Heart left ventricle (tissue), 13 donors: Measurements from ENCODE around the gene DPEP1.

ENCODE experiments used
- POLR2A ChIP-seq, 2 donors: fragments of 450-650 bp; IDR thresholded peaks; one replicate each; pipeline ENCODE4 v1.6.1; 2017; ENCODE audit warnings: antibody characterized with exemption in 2 of 2, mild to moderate bottlenecking in 2 of 2, moderate library complexity in 2 of 2
- TF ChIP-seq, protein P1 (sequence below), 12 donors: fragments of 200-600 bp; sonication (generic) in 4 of 12; IDR thresholded peaks; one replicate each; pipeline versions ENCODE4 v1.5.0 to v1.8.0; 2018 to 2022; ENCODE audit warnings: antibody characterized with exemption in 12 of 12, mild to moderate bottlenecking in 5 of 12
- donor health status: ischemic (EF 13 %, LVEDD 7.1; RV severe dilation, severe dysfunction).
- donor health status: DM: no; HTN: yes; CAD: no.
- donor health status: DM: no; HTN: no; CAD: no.
- donor health status: ischemic (EF 25% LVEDD 6.9; RV normal size, moderate dysfunction).
- donor health status: ischemic (EF 25% LVEDD 5.7; RV mildly dilated, moderate dysfunction).
- donor health status: ischemic (EF 35%, LVEDD 5.7; RV mildly dilated, moderate dysfunction).
- donor health status: nonischemic (EF 11% LVEDD 7.7; RV severe dilation, severe dysfunction).
- donor health status: DM: yes; HTN: yes; CAD: no.
- donor health status: PGD.
- donor health status: ischemic (EF 29% LVEDD 5.4; RV normal size, mild dysfunction).
- donor health status: nonischemic (EF 23%, LVEDD 6.1; RV moderate dilation, normal function).

DNA sequence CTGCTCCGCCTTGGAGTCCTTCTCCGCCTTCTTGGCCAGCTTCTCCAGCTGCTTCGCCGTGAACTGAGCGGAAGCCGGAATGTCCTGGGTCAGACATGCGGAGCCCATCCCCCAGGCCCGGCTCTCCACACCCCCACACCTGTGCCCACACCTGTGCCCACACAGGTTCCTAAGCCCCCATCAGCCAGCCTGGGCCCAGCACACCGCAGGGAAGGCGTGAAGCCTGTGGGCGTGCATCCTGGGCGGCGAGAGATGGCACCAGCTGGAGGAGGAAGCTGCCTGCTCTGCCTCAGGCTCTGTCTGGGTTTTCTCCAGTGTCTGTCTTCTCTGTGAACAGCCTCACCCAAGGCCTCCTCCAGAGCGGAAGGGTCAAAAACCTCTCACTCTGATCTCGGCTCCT lies 38.1 kb downstream of the DPEP1 start:
- TF ChIP-seq, protein P1, sequence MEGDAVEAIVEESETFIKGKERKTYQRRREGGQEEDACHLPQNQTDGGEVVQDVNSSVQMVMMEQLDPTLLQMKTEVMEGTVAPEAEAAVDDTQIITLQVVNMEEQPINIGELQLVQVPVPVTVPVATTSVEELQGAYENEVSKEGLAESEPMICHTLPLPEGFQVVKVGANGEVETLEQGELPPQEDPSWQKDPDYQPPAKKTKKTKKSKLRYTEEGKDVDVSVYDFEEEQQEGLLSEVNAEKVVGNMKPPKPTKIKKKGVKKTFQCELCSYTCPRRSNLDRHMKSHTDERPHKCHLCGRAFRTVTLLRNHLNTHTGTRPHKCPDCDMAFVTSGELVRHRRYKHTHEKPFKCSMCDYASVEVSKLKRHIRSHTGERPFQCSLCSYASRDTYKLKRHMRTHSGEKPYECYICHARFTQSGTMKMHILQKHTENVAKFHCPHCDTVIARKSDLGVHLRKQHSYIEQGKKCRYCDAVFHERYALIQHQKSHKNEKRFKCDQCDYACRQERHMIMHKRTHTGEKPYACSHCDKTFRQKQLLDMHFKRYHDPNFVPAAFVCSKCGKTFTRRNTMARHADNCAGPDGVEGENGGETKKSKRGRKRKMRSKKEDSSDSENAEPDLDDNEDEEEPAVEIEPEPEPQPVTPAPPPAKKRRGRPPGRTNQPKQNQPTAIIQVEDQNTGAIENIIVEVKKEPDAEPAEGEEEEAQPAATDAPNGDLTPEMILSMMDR (IDR thresholded peaks at IDR 0.05): no peak
- no peak for TF ChIP-seq POLR2A (IDR thresholded peaks at IDR 0.05)
